Peyer's patch (tissue), 4 donors: ENCODE data around the gene CELF4.

ENCODE experiments used
- POLR2A ChIP-seq, 2 donors: fragments of 450-650 bp; IDR thresholded peaks; one replicate each; pipeline ENCODE4 v1.5.1; 2017; ENCODE audit warnings: antibody characterized with exemption in 2 of 2, mild to moderate bottlenecking in 2 of 2, moderate library complexity in 2 of 2
- TF ChIP-seq, protein P1 (sequence below), 6 experiments: fragments of 450-650 bp in 4 of 6; fragments of 200-600 bp in 2 of 6; sonication (generic) in 1 of 6; IDR thresholded peaks; one replicate each; pipeline ENCODE4 v1.5.1; 2017 to 2019; ENCODE audit warnings: antibody characterized with exemption in 6 of 6, mild to moderate bottlenecking in 3 of 6, moderate library complexity in 1 of 6

DNA sequence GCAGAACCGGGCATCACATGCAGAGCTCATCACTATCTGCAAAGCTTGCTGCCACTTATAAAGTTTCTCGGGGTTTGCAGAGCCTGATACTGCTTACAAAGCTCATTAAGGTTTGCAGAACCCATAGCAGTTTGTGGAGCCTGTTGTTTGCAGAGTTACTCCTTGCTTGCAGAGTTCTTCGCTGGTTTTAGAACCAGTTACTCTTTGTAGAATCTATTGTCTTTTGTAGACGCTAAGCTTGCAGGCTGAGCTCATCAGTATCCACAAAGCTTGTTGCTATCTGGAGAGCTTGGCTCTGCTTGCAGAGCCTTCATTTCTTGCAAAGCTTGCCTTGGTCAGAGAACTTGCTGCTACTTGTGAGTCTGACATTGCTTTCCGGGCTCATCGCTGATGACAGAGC is 106.9 kb downstream of the CELF4 start:
- TF ChIP-seq, protein P1, sequence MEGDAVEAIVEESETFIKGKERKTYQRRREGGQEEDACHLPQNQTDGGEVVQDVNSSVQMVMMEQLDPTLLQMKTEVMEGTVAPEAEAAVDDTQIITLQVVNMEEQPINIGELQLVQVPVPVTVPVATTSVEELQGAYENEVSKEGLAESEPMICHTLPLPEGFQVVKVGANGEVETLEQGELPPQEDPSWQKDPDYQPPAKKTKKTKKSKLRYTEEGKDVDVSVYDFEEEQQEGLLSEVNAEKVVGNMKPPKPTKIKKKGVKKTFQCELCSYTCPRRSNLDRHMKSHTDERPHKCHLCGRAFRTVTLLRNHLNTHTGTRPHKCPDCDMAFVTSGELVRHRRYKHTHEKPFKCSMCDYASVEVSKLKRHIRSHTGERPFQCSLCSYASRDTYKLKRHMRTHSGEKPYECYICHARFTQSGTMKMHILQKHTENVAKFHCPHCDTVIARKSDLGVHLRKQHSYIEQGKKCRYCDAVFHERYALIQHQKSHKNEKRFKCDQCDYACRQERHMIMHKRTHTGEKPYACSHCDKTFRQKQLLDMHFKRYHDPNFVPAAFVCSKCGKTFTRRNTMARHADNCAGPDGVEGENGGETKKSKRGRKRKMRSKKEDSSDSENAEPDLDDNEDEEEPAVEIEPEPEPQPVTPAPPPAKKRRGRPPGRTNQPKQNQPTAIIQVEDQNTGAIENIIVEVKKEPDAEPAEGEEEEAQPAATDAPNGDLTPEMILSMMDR (IDR thresholded peaks at IDR 0.05): no peak
- no peak for TF ChIP-seq POLR2A (IDR thresholded peaks at IDR 0.05)
